Activated T-cell treated with anti-CD3 and anti-CD28 coated beads, Interleukin-2, amount 50 U/mL, for 1 hour (primary cell): ENCODE measurements around the gene RPUSD4.
A peak's percentile ranks its signal among the peaks of the same experiment; 100 is the strongest.
"Not testable (repeated sequence)": the region's sequence is repeated elsewhere in the genome, so short reads cannot be mapped to it uniquely, and the experiment has no call there.

ENCODE experiments used
- DNase-seq: peaks from one replicate; pipeline ENCODE4 v3.0.0-alpha.2; 2020

RPUSD4 gene, protein sequence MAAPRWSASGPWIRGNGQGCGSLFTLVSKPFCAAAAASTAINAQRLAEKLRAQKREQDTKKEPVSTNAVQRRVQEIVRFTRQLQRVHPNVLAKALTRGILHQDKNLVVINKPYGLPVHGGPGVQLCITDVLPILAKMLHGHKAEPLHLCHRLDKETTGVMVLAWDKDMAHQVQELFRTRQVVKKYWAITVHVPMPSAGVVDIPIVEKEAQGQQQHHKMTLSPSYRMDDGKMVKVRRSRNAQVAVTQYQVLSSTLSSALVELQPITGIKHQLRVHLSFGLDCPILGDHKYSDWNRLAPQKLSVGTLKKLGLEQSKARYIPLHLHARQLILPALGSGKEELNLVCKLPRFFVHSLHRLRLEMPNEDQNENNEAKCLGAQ

DNA sequence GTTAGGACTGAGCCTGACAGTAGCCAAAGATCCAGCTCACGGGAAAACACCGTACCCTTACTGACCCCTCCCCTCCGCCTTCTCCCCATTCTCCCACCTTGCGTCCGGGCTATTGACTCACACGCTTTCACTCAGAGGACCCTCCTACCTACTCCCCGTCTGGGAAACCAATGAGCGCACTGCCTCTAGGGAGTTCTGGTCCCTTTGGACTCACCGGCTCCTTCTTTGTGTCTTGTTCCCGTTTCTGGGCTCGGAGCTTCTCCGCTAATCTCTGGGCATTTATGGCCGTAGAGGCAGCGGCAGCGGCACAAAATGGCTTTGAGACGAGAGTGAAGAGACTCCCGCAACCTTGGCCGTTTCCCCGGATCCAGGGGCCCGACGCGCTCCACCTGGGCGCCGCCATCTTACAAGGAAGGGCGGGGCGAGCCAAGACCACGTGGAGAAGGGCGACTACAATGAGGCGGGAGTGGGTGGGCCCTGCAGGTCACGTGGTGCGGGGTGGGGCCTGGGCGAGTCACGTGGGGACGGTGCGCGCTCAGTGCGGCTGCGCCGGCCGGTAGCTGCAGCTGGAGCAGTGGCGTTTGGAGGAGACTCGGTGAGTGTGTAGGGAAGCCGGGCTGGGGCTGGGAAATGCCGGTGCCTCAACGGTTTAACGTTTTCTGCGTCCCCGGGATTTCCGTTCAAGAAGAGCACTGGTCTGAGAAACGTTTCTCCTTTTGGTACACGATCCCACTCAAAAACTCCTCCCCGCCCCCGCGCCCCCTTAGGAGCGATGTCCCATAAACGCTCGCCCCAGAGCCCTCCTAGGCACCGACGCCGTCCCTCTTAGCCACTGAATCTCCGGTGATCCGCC lies at the start of gene RPUSD4, which contains the start of gene FAM118B:
Gene RPUSD4 (minus strand): TSS at position 415 of the 853 bp plus-strand sequence. CDS start 12 bp downstream, at position 403.
Gene FAM118B (plus strand): TSS at position 547 of the 853 bp plus-strand sequence. CDS start 23,220 bp downstream, outside the sequence.
- peak; percentile 99 for DNase-seq

DNA sequence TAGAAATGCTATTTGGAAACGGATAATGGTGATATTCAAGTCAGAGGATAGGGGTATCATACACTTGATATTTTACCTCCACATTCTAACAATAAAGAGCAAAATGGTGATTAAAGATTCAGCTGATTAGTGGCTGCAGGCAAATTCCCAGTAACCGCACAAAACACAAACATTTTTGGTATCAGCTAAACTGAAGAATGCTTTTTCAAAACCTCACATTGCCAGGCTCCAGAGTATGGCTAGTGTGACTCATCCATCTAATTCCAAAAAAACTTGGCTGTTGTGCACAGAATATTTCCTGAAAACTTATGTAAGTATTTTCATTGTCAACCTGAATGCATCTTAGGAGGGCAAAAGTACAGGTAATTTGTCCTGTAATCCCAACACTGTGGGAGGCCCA lies 46.3 kb upstream of the RPUSD4 start:
- DNase-seq = no peak

DNA sequence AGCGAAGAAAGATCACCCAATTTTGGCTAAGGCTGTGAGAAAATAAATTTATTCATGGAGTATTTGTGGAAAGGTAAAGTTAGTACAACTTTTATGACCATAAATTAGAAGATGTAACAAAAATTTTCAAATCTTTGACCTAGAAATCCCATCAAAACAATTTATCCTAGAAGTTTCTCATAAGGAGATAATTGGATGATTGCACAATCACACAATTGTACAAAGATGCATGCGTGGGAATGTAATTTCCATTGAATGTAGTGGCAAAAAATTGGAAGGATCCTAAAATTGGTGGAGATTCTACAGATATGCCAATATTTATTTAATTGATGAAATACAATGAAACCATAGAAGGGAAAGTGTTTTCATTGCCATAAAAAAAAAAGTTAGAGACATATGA lies 45.7 kb upstream of the RPUSD4 start:
- no peak for DNase-seq

DNA sequence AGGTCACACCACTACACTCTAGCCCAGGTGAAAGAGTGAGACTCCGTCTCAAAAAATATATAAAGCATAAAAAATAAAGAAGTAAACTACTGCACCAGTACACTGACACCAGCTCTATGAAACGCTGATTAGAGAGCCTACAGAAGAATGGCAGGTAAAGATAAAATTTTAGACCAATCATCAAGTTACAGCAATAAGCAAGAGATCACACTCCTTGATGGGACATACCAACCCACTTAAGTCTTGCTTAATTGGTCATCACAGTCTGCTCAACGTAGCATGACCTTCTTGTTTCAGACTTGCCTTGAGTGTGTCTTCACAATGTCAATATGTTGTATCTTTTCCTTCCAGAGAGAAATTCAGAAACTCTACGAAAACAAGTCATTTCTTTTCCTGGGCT lies 44.8 kb upstream of the RPUSD4 start:
- DNase-seq = no peak

DNA sequence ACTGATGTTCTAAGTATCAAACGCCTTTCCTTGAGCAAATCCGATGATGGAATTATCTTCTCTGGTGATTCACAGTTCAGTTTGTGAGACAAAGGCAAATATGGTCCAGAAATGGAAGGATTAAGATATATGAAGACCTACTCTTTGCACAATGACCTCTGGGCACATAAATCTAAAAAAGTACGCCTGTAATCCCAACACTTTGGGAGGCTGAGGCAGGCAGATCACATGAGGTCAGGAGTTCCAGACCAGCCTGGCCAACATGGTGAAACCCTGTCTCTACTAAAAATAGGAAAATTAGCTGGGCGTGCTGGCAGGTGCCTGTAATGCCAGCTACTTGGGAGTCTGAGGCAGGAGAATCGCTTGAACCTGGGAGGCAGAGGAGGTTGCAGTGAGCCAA lies 44.1 kb upstream of the RPUSD4 start:
- not testable (repeated sequence) for DNase-seq

DNA sequence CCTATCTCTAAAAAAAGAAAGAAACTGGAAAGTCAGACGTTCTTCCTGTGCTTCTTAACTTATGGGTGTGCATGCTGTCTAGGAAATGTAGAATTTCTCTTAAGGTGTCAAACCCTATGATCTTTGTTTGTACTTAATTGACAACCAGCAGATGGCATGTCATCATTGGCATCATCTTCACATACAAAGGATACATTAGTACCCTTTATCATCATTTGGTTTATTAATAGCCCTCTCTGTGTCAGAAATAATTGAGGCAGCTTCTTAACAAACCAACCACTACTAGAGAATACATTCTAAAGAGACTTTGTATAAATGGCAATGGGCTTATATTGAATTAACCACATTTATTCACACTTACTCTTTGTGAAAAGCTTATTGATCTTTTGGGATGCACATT lies 43.4 kb upstream of the RPUSD4 start:
- DNase-seq = no peak

DNA sequence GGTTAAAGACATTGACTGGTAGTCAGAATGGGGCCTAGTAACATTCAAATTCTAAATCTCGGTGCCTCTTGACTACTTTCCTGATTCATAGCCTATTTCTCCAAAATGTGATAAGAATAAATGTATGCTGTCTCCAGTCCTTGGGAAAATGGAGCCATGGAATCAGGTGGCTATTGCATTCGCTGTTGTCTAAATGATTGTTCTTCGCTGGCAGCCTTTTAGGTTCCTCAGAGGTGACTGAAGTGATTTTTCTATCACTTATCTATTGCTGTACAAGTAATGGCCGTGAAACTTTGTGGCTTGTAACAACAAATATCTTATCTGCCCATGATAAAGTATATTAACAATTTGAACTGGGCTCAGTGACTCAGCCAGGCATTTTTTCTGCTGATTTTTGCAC lies 41.8 kb upstream of the RPUSD4 start:
- no peak for DNase-seq

DNA sequence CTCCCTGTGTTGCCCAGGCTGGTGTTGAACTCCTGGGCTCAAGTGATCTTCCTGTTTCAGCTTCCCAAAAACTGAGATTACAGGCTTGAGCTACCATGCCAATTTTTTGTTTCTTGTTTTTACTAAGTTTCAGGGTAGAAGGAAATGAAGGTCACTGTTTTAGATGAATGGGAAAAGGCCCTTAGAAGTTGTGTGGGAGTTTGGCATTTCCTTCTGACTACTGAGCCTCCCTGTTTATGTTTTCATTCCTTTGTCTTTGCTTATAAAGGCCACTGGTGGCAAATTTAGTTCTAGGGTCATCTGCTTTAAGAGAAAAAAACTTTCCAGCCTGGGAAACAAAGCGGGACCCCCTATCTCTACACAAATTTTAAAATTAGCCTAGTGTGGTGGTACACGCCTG lies 35.2 kb upstream of the RPUSD4 start:
- DNase-seq = no peak

DNA sequence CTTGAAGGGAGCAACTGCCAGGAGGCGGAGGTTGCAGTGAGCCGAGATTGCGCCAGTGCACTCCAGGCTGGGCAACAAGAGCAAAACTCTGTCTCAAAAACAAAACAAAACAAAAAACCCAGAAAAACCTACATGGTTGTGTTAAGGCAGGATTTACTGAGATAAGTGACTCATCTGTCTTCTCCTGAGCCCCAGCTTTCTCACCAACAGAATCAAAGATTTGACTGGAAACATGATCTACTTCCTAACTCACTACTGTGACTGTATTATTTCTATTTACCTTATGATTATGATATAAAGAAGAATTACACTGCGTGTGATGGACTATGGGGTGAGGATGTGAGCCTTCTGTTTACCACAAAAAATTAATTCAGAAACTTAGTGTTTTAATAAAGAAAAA lies 21.9 kb upstream of the RPUSD4 start:
- DNase-seq = no peak

DNA sequence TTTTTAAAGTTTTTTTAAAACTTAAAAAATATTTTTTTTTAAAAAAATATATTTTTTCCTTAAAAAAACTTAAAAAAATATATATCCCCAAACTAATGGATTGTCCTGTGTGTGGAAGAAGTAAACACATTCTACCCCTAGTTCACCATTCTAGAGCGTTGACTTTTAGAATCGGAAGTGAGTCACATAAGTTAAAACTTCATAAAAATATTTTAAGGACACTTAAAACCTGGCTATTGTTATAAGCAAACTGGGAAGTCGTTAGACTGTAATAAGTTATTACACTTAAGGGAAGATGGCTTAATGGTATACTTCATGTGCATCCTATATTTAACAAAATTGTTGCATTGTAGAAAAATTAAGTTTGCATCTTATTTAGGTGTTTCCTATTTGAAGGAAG lies 21.2 kb upstream of the RPUSD4 start:
- DNase-seq = no peak

DNA sequence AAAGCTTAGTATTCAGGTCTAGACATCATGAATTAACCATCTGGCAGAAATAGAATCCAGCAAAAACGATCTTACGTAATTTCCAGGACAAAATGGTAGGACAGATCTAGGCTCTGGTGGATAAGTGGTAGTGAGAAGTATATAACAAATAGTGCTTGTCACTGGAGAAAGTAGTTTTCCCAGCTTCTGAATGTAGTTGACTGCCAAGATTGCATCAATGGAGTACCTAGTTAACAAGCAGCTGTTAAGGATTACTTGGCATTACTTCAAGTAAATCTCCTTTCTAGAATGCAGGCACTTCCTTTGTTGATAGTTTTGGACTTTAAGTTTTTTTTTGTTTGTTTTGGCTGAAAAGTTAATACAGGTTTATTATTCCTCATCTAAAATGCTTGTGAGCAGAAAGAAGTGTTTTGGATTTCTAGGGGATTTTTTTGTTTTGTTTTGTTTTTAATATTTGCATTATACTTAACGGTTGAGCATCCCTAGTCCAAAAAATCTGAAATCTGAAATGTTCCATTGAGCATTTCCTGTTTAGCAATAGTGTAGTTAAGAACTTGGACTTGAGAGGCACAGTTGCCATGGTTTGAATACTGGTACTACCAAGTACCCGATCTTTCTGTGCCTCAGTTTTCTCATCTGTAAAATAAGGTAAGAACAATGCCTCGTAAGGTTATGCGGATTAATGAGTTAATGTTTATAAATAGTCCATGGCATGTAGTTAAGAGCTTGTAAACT lies 20.4 kb upstream of the RPUSD4 start:
- no peak for DNase-seq

DNA sequence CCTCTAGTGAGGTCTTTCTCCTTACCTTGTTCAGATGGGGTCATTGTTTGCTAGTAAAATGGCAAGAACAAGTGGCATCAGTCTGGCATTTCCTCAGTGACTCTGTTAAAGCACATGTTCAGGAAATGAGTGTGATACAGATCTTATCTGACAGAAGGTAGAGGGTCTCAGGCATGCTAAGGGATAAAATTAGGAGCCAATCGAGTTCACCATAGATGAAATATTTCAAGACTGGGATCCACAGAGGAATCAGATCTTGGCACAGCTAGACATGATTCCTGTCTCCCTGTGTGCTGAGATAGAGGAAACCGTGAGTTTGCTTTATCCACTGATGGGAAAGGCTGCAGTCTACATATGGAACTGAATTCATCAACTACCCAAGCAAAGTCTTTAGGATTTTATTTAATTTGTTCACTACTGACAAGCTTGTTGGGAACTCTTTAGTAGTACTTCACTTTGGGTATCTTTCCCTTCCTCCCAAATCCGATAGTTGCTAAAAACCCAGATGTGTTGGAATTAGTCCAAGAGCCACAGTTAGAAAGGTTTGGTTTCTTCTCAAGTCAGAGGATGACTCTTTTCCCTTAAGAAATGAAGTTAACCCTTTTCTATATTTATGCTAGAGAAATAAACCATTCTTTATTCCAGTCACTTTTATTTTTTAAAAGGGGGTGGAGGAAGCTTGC lies 18.5 kb upstream of the RPUSD4 start:
- no peak for DNase-seq

DNA sequence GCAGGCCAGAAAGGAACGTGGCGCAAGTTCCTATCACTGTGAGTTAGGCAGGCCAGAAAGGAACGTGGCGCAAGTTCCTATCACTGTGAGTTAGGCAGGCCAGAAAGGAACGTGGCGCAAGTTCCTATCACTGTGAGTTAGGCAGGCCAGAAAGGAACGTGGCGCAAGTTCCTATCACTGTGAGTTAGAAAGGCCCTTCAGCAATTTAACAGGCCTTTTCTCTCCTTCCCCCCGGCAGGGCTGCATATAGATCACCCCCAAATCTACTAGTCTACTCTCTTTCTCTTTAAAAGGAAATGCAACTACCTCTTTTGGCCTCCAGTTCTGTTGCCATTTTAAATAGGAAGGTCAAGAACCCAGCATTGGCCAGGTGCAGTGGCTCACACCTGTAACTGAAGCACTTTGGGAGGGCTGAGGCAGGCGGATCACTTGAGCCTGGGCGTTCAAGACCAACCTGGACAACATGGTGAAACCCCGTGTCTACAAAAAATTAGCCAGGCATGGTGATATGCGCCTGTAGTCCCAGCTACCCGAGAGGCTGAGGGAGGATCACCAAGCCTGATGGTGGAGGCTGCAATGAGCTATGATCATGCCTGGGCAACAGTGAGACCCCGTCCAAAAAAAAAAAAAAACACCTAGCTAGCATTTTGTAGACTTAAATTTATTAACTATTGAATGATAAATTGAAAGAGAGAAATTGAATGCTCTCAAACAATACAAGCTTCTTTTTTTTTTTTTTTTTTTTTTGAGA lies 15.1 kb upstream of the RPUSD4 start:
- no peak for DNase-seq

DNA sequence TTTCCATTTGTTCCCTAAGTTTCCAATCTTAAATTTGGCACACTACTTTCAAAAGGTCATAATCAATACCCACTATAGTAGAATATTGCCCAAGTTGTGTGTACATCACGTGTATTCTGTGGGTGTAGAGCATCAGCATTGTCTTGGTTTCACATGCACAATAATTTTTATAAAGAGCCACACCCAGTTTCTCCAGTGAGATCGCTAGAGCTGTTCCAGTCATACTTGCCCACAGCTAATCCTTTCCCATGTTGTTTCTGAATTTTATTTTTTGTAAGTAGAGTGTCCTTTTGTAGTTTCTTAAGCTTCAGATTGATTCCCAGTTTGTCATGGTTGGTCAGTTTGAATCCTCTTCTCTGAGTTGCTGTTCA lies 13.8 kb upstream of the RPUSD4 start:
- DNase-seq = no peak

DNA sequence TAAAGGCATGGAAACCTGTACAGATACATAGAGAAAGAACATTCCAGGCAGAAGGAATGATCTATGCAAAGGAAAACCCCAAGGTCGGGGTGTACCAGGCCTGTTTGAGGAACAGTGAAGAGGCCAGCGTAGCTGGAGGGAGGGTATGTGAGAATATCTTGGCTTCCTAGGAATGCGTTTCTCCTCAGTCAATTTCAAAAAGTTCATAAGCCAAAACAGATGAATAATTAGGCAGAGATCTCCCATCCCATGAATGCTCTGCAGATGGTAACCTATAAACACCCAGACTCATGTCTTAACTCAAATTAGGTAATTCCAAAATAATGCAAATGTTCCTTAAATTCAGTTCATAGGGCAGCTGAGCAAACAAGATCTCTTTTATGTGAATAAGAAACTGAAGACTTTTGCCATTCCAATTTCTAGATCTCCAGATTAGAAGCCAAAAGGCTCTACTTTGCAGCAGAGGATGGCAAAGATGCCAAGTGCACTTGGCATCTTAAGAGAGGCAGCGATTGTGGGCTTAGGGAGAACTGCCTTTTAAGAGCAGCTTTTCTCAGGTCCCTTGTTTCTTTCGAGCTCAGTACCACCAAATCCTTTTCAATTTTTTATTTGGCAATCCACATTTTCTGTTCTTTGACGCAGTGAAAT lies 13.3 kb upstream of the RPUSD4 start:
- DNase-seq = no peak

DNA sequence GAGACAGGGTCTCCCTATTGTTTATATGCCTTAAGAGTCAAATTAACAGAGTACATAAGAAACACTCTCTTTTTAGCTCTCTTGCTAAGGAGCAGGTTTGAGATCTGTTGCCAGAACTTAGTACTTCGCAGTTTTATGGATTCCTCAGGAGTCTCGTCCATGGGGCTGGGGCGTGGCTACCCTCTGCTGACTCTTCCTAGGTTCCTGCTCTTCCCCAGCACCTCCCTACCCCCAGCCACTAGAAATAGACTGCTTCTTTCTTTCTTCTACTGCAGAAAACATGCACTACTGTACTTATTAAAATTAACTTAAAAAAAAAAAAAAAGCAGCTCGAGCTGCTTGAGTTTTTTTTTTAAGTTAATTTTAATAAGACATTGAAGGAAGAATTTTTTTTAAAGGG lies 8.1 kb upstream of the RPUSD4 start:
- no peak for DNase-seq

DNA sequence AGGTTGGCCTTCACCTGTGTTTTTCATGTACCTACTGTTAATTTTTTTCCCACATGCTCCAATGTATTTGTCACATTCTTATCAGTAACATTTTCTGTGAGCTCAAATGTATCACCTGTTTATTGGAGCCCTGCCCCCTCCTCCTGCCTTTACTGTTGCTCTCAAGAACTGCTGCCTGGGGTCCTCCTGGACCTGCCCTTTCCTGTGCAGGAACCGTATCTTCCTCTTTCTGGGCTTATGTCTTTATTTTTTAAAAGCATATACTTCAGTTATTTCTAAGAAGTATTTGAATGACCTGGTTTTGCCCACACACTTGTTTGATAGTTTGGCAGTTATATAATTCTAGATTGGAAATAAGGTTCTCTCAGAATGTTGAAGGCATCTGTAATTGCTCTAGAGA lies 6.0 kb upstream of the RPUSD4 start:
- DNase-seq = no peak

DNA sequence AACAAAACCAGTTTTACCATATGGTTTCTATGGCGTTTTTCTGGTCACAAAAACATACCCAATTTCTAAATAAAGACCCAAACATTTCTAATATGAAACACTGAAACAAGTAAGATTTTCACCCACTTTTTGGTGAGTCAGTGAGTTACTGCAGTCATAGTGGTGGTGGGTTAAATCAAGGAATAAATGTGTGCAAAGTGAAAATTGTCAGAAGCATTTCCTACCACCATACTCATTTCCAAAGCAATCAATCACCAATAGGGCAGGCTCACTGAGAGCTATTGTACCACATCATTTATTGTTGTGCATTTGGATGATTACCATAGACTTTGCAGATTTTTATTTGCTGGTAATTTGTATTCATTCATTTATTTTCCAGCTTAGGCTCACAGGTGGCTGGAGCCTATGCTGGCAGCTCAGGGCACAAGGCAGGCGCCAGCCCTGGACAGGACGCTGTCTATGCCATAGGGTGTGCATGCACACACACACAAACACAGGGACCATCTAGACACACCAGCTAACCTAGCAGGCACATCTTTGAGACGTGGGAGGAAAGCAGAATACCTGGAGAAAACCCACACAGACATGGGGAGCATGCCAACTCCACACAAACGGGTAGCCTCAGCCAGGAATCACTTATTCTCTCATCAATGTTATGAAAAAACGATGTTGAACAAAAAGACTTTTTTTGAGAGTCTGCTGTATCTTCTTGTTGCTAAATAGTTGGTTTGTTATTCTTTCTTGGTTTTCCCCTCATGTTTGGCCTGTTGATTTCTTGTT lies 5.3 kb upstream of the RPUSD4 start:
- DNase-seq = no peak

DNA sequence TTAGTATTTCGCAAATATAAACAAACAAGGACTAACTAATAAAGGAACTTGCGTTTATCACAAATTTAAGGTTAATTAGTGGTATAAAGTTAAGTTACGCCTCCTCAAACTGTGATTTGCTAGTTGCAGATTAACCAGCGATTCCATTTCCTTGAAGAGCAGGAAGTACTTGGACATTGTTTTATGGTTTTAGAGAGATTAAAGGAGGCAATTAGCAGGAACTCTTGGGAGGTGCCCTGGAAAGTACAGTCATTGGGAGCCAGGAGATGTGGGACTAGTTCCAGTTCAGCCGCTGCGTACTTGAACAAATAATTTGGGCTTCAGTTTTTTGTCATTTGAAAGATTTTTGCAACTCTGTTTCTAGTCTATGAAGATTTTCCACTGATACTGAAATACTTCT lies 3.4 kb upstream of the RPUSD4 start:
- DNase-seq = no peak

DNA sequence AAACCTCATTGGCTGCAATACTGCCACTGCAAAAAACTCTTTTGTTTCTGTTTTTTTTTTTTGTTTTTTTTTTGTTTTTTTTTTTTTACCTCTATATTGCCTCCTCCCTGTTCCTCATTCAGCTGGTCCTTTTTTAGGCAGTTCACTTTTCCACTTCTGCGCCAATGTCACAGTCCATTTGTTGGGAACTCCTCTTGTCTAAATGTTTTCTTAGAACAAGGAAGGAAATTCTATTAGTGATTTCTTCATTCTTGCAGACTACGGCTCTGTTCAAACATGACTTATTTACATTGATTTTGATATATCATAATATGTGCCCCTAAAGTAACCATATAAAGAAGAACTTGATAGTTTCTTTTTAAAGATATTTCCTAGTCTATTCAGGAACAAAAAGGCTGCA lies 3.0 kb upstream of the RPUSD4 start:
- DNase-seq = no peak
